IPS-15b (cell line): ENCODE data around the gene NDUFA6.

Source experiments
- H3K27me3 ChIP-seq: one replicate; pipeline ENCODE4 v1.6.1; 2013; ENCODE audit warnings: low read length; ENCODE audit not compliant: control insufficient read depth, insufficient read depth
- H3K36me3 ChIP-seq: one replicate; pipeline ENCODE4 v1.6.1; 2013; ENCODE audit warnings: low read length; ENCODE audit not compliant: control insufficient read depth, insufficient read depth
- H3K4me1 ChIP-seq: one replicate; pipeline ENCODE4 v1.6.1; 2013; ENCODE audit warnings: mild to moderate bottlenecking, low read length; ENCODE audit not compliant: control insufficient read depth, insufficient read depth
- H3K4me3 ChIP-seq: one replicate; pipeline ENCODE4 v1.5.1; 2013; ENCODE audit warnings: low read depth, low read length
- H3K9ac ChIP-seq: one replicate; pipeline ENCODE4 v1.6.1; 2013; ENCODE audit warnings: low read depth, mild to moderate bottlenecking, low read length
- H3K9me3 ChIP-seq: one replicate; pipeline ENCODE4 v1.6.1; 2013; ENCODE audit warnings: mild to moderate bottlenecking, low read length; ENCODE audit not compliant: control insufficient read depth, insufficient read depth

NDUFA6 gene

DNA sequence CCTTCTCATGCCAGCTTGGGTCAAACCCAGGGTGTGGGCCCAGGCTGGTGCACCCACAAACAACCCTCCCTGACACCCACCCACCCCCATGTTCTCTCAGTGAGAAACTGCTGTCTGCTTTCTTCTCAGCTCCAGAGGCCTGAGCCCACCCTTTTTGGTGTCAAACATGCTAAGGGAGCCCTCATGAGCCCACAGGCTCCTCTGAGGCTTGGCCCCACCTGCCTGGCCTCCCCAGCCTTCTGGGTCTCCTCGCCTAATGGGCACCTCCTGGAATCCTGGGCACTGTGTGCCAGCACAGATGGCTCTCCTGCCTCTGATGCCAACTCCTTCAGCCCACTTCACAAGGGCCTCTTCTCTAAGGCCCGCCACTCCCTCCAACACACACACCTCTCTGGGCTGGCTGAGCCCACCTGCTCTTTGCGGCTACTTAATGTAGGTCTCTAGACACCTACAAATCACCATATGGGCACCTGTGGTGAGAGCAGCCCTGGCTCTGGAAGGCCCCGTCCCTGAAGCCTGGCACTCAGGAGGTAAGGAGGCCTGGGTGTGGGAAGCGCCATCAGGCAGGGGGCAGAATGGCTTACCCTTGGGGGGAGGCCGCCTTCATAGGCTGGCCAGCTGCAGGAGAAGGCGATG is 24.3 kb downstream of the NDUFA6 start:
- no peaks in the 10 kb centered on the region for H3K9me3 ChIP-seq
- peaks cover 32% of the 10 kb centered on the region for H3K36me3 ChIP-seq
- no peak overlapping the region for H3K9ac ChIP-seq
- H3K27me3 ChIP-seq, result no peaks in the 10 kb centered on the region
- peaks cover 9% of the 10 kb centered on the region for H3K4me1 ChIP-seq
- no peak overlapping the region for H3K4me3 ChIP-seq

DNA sequence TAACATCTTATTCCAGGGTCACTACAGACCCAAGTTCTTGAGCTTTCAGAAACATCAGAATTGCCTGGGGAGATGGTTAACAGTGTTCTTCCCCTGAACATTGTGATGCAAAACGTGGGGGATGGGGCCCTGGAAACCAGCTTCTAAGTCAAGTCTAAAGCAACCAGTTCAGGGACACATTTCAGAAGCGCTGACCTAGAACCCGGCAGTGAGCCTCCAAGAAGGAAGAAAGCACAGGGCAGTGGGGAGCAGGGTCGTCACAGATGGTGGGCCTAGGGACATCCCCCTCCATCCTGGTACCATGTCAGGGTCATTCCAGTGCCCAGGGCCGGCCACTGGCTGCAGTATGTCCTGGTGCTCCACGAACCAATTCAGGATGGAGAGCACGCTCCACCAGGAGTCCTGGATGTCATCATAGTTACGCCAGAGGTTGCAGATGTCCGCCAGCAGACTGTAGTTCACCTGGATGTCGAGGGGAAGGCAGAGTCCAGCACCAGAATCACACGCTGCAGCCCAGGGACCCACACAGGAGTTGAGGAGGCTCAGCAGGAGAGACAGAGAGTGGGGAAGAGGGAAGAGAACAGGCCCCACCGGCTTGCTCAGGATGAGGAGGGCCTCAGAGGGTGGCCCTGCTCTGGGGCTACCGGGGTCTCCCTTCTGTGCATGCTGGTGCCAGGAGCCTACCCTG is 25.0 kb downstream of the NDUFA6 start:
- H3K36me3 ChIP-seq, result peaks cover 38% of the 10 kb centered on the region
- peak overlapping the region; percentile 35 for H3K4me3 ChIP-seq
- peaks cover 6% of the 10 kb centered on the region for H3K4me1 ChIP-seq
- no peaks in the 10 kb centered on the region for H3K27me3 ChIP-seq
- no peaks in the 10 kb centered on the region for H3K9me3 ChIP-seq
- H3K9ac ChIP-seq, result no peak overlapping the region

DNA sequence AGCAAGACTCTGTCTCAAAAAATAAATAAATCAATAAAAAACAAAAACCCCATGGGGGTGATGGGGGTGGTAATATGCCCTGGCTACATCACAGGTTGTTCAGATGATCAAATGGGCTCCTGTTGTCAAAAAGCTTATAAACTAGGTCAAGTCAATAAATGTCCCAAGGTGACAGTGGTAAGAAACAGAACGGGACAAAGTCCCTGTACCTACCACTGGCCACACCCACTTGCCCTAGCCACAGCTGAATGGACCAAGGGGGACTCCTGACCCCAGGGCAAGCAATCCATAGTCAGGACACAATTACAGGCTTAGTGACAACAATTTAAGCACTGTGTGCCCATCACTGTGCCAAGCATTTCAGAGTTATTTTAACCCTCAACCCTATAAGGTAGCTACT is 25.9 kb downstream of the NDUFA6 start:
- Histone ChIP-seq H3K4me1 (peaks cover 6% of the 10 kb centered on the region), H3K4me3 (no peak overlapping the region), H3K27me3 (no peaks in the 10 kb centered on the region), H3K9ac (no peak overlapping the region), H3K9me3 (no peaks in the 10 kb centered on the region), H3K36me3 (peaks cover 47% of the 10 kb centered on the region)

DNA sequence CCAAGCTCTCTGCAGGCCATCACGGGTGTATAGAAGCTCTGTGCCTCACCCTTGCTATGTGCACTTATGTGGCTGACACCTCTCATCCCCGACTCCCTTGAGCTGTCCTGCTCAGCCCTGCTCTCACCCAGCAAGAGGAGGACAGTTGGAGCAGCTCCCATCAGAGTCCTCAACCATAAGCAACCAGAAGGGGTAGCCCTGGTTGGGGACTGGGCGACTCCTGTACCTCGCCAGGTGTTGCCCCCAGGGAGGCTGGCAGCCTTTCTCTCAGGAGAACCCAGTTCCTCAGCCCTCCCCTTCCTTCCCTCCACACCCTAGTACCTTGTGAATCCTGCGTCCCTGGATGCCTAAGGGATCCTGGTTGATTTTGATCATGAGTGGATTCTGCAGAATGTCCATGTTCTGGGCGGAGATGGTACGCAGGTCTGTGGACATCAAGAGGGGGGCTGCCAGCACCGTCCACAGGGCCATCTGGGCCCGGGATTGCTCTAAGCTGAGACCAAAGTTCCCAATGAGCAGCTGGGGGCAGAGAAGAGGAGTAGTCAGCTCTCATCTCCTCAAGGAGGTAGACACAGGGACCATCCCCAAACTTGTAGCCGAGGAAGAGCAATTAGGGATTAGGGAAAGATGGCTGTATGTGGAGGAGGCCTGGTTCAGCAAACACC is 27.9 kb downstream of the NDUFA6 start:
- H3K9me3 ChIP-seq, result no peaks in the 10 kb centered on the region
- peaks cover 6% of the 10 kb centered on the region for H3K4me1 ChIP-seq
- no peak overlapping the region for H3K9ac ChIP-seq
- no peak overlapping the region for H3K4me3 ChIP-seq
- H3K27me3 ChIP-seq, result no peaks in the 10 kb centered on the region
- H3K36me3 ChIP-seq, result peaks cover 42% of the 10 kb centered on the region

DNA sequence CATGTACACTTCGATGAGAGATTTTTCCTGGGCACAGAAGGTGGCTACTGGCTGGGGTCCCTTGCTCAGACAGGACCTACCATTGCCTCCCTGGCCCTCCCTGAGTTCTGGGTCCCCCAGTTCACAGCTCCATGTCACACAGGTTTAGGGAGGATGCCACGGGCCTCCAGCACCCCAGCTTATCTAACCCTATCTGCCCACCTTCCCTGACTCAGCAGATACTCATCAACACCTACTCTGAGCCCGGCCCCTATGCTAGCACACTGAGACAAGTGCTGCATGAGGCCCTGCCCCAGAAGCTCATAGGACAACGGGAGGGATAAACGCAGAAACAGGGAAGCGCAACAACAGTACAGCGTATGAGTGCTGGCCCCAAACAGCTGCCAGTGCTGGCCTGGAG is 29.5 kb downstream of the NDUFA6 start:
- H3K9ac ChIP-seq, result no peak overlapping the region
- H3K36me3 ChIP-seq, result peaks cover 27% of the 10 kb centered on the region
- peaks cover 2% of the 10 kb centered on the region for H3K9me3 ChIP-seq
- H3K27me3 ChIP-seq, result no peaks in the 10 kb centered on the region
- no peak overlapping the region for H3K4me3 ChIP-seq
- H3K4me1 ChIP-seq, result peaks cover 6% of the 10 kb centered on the region

DNA sequence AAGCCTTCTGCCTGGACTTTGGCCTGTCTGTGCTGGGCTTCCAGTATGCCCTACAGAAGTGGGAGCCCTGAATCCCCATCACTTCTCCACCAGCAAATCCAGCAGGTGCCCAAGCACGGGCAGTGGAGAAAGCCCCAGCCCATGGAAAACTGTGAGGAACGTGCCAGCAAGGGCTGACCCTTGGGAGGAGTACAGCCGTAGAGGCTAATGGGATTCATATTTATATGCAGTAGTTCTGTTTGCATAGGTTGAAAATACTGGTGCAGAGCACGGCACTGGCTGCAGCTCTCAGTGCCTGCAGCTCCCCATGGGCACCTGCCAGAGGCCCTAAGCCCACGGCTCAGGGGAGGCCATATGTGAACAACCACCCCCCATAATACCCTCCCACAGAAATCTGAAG is 30.1 kb downstream of the NDUFA6 start:
- Histone ChIP-seq H3K9ac (no peak overlapping the region), H3K9me3 (peaks cover 2% of the 10 kb centered on the region), H3K36me3 (peaks cover 21% of the 10 kb centered on the region)

DNA sequence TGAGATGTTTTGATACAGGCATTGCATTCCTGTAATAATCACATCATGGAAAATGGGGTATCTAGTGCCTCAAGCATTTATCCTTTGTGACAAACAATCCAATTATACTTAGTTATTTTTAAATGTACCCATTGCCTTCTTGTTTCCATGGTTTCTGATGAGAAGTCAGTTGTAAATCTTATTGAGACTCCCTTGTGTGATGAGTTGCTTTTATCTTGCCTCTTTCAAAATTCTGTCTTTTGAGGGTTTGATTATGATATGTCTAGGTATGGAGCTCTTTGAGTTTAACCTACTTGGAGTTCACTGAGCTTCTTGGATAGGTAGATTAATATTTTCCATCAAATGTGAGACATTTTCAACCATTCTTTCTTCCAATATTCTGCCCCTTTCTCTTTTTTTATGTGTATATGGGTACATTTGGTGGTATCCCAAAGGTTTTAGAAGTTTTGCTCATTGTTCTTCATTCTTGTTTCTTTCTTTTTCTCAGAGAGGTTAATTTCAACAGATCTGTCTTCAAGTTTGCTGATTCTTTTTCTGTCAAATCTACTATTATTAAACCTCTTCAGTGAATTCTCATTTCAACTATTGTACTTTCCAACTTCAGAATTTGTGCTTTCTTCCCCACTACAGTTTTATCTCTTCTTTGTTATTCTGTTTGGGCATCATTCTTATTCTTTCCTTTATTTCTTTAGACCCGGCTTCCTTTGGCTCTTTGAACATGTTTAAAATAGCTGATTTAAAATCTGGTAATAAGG is 33.6 kb downstream of the NDUFA6 start:
- Histone ChIP-seq H3K9ac (no peak overlapping the region), H3K9me3 (peaks cover 2% of the 10 kb centered on the region), H3K27me3 (no peaks in the 10 kb centered on the region), H3K4me1 (no peaks in the 10 kb centered on the region), H3K36me3 (peaks cover 19% of the 10 kb centered on the region), H3K4me3 (no peak overlapping the region)

More for the DNA sequence above, 30.1 kb downstream of the NDUFA6 start:
- peaks cover 6% of the 10 kb centered on the region for H3K4me1 ChIP-seq
- H3K27me3 ChIP-seq, result no peaks in the 10 kb centered on the region
- H3K4me3 ChIP-seq, result no peak overlapping the region

DNA sequence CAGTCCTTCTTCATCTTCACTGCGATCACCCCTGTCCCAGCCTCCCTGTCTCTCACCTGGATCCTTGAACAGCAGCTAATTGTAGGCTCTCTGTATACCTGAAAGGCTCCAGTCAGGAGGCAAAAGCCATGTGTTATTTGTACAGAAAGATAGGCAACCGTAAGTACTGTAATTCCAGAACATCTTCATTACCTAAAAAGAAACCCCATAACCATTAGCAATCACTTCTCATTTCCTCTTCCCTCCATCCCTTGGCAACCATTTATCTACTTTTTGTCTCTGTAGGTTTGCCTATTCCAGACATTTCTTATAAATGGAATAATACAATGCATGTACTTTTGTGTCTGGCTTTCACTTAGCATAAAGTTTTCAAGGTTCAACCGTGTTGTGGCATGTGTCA is 37.8 kb downstream of the NDUFA6 start:
- no peak overlapping the region for H3K4me3 ChIP-seq
- no peaks in the 10 kb centered on the region for H3K4me1 ChIP-seq
- H3K9ac ChIP-seq, result no peak overlapping the region
- no peaks in the 10 kb centered on the region for H3K27me3 ChIP-seq
- no peaks in the 10 kb centered on the region for H3K36me3 ChIP-seq
- peaks cover 2% of the 10 kb centered on the region for H3K9me3 ChIP-seq

DNA sequence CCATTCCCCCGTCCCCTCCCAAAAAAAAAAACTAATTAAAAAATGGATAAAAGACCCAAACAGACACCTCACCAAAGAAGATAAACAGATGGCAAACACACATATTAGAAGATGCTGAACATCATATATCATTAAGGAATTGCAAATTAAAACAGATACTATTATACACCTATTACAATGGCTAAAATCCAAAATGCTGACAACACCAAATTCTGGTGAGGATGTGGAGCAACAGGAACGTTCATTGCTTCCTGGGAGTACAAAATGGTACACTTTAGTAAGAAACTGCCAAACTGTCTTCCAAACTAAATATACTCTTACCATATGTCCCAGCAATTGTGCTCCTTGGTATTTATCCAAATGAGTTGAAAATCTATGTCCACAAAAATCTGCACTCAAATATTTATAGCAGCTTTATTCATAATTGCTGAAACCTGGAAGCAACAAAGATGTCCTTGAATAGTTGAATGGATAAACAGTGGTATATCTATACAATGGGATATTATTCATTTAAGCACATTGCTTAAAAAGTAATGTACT is 39.9 kb downstream of the NDUFA6 start:
- no peaks in the 10 kb centered on the region for H3K27me3 ChIP-seq
- no peak overlapping the region for H3K4me3 ChIP-seq
- no peaks in the 10 kb centered on the region for H3K4me1 ChIP-seq
- H3K36me3 ChIP-seq, result no peaks in the 10 kb centered on the region
- no peaks in the 10 kb centered on the region for H3K9me3 ChIP-seq
- H3K9ac ChIP-seq, result no peak overlapping the region

DNA sequence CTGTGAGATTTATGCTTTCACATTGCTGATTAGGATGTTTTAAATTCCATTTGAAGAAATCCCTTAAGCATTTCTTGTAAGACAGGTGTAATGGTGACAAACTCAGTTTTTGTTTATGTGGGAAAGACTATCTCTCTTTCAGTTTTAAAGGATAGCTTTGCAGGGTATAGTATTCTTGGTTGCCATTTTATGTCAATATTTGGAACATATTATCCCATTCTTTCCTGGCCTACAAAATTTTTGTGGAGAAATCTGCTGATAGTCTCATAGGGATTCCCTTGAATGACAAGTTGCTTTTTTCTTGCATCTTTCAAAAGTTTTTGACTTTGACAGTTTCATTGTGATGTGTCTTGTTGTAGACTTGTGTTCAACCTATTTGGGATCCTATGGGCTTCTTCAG is 48.8 kb downstream of the NDUFA6 start:
- H3K4me3 ChIP-seq, result no peak overlapping the region
- no peaks in the 10 kb centered on the region for H3K9me3 ChIP-seq
- no peaks in the 10 kb centered on the region for H3K4me1 ChIP-seq
- H3K27me3 ChIP-seq, result no peaks in the 10 kb centered on the region
- H3K36me3 ChIP-seq, result no peaks in the 10 kb centered on the region
- H3K9ac ChIP-seq, result no peak overlapping the region

DNA sequence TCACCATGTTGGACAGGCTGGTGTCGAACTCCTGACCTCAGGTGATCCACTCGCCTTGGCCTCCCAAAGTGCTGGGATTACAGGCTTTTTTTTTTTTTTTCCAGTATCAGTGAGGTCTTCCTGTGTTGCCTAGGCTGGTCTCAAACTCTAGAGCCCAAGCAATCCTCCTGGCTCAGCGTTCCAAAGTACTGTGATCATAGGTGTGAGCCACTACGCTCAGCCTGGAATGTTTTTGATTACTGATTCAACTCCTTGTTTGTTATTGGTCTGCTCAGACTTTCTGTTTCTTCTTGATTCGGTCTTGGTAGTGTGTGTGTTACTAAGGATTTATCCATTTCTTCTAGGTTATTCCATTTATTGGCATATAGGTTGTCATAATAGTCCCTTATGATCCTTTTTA is 51.3 kb downstream of the NDUFA6 start:
- Histone ChIP-seq H3K4me1 (no peaks in the 10 kb centered on the region), H3K4me3 (no peak overlapping the region), H3K27me3 (no peaks in the 10 kb centered on the region), H3K9ac (no peak overlapping the region), H3K36me3 (no peaks in the 10 kb centered on the region), H3K9me3 (no peaks in the 10 kb centered on the region)
